ENCODE data around the gene KRTAP11-1.

KRTAP11-1 gene

DNA sequence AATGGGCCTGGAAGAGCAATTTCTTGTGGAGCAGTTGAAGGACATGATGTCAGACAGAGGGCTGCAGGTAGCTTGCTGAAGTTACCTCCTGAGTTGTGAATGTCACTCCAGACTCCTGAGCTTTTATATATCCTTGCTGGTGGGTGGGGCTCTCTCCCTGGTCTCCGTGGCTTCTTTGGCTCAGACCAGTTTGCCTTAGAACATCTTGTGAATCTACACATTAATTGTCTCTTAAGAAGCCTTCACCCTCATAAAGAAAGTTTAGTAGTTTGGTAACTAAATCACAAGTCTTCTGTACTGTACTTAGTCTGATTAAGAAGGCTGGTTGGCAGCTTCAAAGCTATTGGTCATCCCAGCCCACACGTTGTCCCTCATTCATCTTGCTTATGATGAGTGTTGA lies at the start of gene KRTAP11-1:
Gene KRTAP11-1, minus strand, starts transcription at position 101 of the 400 bp plus-strand sequence. Its CDS starts 56 bp downstream, at position 45.
- no peak for DNase-seq (ENCODE audit: low spot score)

DNA sequence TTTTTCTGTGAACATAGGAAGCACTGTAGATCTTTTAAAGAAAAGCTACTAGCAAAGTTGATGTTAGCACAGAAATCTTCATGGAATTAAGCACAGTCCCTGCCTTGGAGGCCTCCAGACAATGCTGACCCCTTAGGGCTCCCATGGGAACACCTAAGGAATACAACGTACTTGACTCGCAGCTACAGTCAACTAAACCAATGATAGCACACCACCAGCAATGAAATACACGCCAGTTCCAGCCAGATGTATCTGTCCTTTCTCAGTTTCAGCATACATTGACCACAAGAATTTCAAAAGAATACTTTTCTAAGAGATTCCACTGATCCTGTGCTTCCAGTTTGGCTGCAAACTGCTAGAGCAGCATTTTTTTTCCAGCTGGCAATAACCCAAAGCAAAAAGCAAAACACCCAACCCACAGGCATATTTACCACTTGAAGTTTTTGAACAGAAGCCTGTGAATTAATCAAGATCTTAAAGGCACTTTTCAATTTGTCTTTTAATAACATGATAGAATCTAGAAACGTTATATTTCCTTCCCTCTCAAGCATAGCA lies 42.8 kb upstream of the KRTAP11-1 start:
- DNase-seq (ENCODE audit: low spot score) = no peak

GRCh38 chr21:30921129-30921528 lies 39.7 kb upstream of the KRTAP11-1 start:
- no peak for DNase-seq (ENCODE audit: low spot score)

GRCh38 chr21:30917557-30917956 lies 36.2 kb upstream of the KRTAP11-1 start:
- no peak for DNase-seq (ENCODE audit: low spot score)

DNA sequence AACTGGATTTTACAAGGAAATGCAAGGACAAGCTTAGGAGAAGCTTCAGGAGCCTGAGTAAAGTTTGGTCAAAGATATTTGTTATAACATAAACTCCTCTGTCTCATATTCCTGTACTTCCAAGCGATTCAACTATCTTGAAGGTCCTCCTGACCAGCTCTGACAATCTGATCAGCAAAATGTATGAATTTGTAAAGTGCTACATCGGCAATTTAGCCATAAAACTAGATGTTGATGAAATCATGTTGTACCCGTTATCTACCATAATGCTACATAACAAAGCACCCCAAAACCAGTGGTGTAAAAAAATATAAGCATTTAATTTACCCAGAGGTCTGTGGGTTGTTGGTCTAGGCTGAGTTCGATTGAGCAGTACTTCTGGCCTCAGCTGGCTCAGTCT lies 19.5 kb upstream of the KRTAP11-1 start:
- no peak for DNase-seq (ENCODE audit: low spot score)

- no peak for DNase-seq (ENCODE audit: low spot score)
Observed at GRCh38 chr21:30882866-30883597, 1.7 kb upstream of the KRTAP11-1 start.

- no peak for DNase-seq (ENCODE audit: low spot score)
Observed at GRCh38 chr21:30880914-30881313, 466 bp downstream of the KRTAP11-1 start.

- DNase-seq (ENCODE audit: low spot score) = no peak
Observed at GRCh38 chr21:30874526-30874925, 6.9 kb downstream of the KRTAP11-1 start.

- no peak for DNase-seq (ENCODE audit: low spot score)
Observed at GRCh38 chr21:30847627-30848500, 33.5 kb downstream of the KRTAP11-1 start.

- DNase-seq (ENCODE audit: low spot score) = no peak
Observed at GRCh38 chr21:30842990-30843389, 38.4 kb downstream of the KRTAP11-1 start.

GRCh38 chr21:30839304-30839703 lies 42.1 kb downstream of the KRTAP11-1 start:
- DNase-seq (ENCODE audit: low spot score) = peak; percentile 29

DNA sequence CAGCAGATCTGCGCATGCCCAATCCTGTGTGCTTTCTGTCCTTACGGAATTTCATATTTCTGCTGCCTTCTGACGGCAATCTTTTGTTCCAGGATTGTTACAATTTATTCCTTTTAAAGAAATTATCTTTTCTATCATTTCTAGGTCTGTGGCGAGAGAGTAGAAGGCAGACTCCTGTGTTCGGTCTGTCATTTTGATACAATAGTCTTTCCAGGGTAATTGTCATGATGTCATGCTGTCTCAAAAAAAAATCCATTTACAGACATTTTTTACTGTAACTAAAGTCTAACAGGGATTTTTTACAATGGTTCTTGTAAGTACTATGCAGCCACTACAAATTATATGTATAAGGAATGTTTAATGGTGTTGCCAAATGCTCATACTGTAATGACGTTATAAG lies 42.8 kb downstream of the KRTAP11-1 start:
- no peak for DNase-seq (ENCODE audit: low spot score)

GRCh38 chr21:30831194-30831765 lies 50.1 kb downstream of the KRTAP11-1 start:
- DNase-seq (ENCODE audit: low spot score) = no peak
